ENCODE results near the gene OBSCN.
"Not testable (repeated sequence)": the region's sequence is repeated elsewhere in the genome, so short reads cannot be mapped to it uniquely, and the experiment has no call there.

The OBSCN gene

GRCh38 chr1:228172591-228173527 is 35.0 kb upstream of the OBSCN start:
- no peak for DNase-seq

- not testable (repeated sequence) for DNase-seq
Measured at GRCh38 chr1:228173528-228174481, 34.0 kb upstream of the OBSCN start.

GRCh38 chr1:228174482-228175315 is 33.1 kb upstream of the OBSCN start:
- DNase-seq: peak; percentile 5

- DNase-seq: no peak
Measured at GRCh38 chr1:228175316-228176023, 32.4 kb upstream of the OBSCN start.

- no peak for DNase-seq
Measured at GRCh38 chr1:228176024-228176395, 31.8 kb upstream of the OBSCN start.

GRCh38 chr1:228176461-228177182 is 31.2 kb upstream of the OBSCN start:
- DNase-seq: no peak

GRCh38 chr1:228177183-228177475 is 30.7 kb upstream of the OBSCN start:
- DNase-seq: no peak

- DNase-seq: no peak
Measured at GRCh38 chr1:228177721-228178710, 29.8 kb upstream of the OBSCN start.

- DNase-seq: peak; percentile 71
Measured at GRCh38 chr1:228178737-228179684, 28.8 kb upstream of the OBSCN start.

- no peak for DNase-seq
Measured at GRCh38 chr1:228180271-228180958, 27.4 kb upstream of the OBSCN start.

- DNase-seq: no peak
Measured at GRCh38 chr1:228180959-228181644, 26.7 kb upstream of the OBSCN start.

- DNase-seq: no peak
Measured at GRCh38 chr1:228181645-228182034, 26.2 kb upstream of the OBSCN start.

GRCh38 chr1:228182296-228183030 is 25.4 kb upstream of the OBSCN start:
- DNase-seq: no peak

- no peak for DNase-seq
Measured at GRCh38 chr1:228184152-228184551, 23.7 kb upstream of the OBSCN start.

- DNase-seq: no peak
Measured at GRCh38 chr1:228185641-228185965, 22.2 kb upstream of the OBSCN start.

- not testable (repeated sequence) for DNase-seq
Measured at GRCh38 chr1:228188249-228188648, 19.6 kb upstream of the OBSCN start.

- no peak for DNase-seq
Measured at GRCh38 chr1:228190182-228190581, 17.7 kb upstream of the OBSCN start.
